ENCODE measurements around the gene BLVRB. TPM values are rescaled to one million over a fixed set of nuclear protein-coding genes. Genes with fewer than 3 reads are reported as not detected.
A peak's percentile ranks its signal among the peaks of the same experiment; 100 is the strongest.
"Not testable (repeated sequence)": the region's sequence is repeated elsewhere in the genome, so short reads cannot be mapped to it uniquely, and the experiment has no call there.

Gene BLVRB
- polyA plus RNA-seq, 3 donors from 2014 or later, result 30.8 to 52.5 (median 45.9) TPM

DNA sequence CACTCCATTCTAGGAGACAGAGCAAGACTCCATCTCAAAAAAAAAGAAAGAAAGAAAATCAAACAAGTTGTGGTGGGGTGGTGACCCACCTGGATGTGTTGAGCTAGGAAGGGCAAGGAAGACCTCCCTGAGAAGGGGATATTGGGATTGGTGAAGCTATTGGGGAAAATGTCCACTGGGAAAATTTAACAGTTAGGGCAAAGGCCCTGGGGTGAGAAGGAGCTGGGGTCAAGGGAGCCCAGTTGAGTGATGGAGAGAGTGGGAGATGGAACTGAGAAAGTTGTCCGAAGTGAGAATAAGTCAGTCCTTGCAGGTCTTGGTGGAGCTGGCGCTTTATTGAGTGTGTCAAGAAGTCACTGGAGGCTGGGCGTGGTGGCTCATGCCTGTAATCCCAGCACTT, 27.3 kb downstream of the BLVRB start:
- Mint-ChIP-seq H3K27me3 (ENCODE audit: low read depth in 3 of 3) (peaks cover 8 to 10% (median 8%) of the 10 kb centered on the region in 3 donors), H3K27ac (peak overlapping the region in 2 of 6 donors; percentile 18 to 65), H3K4me3 (no peak overlapping the region)

GRCh38 chr19:40433391-40434216, 31.9 kb downstream of the BLVRB start:
- Mint-ChIP-seq H3K9me3 (peaks cover 0 to 1% (median 0%) of the 10 kb centered on the region in 6 donors), H3K4me3 (peak overlapping the region; percentile 89 to 97 (median 92)), H3K4me1 (peaks cover 10 to 12% of the 10 kb centered on the region in 2 donors), H3K36me3 (peaks cover 0 to 3% (median 0%) of the 10 kb centered on the region in 3 donors), H3K27me3 (ENCODE audit: low read depth in 3 of 3) (peaks cover 3 to 5% (median 3%) of the 10 kb centered on the region in 3 donors), H3K27ac (peak overlapping the region; percentile 94 to 100 (median 96))
- DNase-seq, result peak; percentile 67 to 70 (median 69)

More for the DNA sequence above, 27.3 kb downstream of the BLVRB start:
- H3K9me3 Mint-ChIP-seq, result peaks cover 0 to 1% (median 0%) of the 10 kb centered on the region in 6 donors
- DNase-seq, result no peak
- H3K4me1 Mint-ChIP-seq, result peaks cover 19 to 22% of the 10 kb centered on the region in 2 donors
- H3K36me3 Mint-ChIP-seq, result peaks cover 0 to 7% (median 0%) of the 10 kb centered on the region in 3 donors

GRCh38 chr19:40432760-40433159, 32.8 kb downstream of the BLVRB start:
- H3K9me3 Mint-ChIP-seq; H3K36me3 Mint-ChIP-seq; DNase-seq; H3K27me3 Mint-ChIP-seq (ENCODE audit: low read depth in 3 of 3): not testable (repeated sequence)
- peak overlapping the region; percentile 89 to 97 (median 92) for H3K4me3 Mint-ChIP-seq
- peaks cover 10 to 12% of the 10 kb centered on the region in 2 donors for H3K4me1 Mint-ChIP-seq
- peak overlapping the region in 5 of 6 donors; percentile 71 to 100 (median 95) for H3K27ac Mint-ChIP-seq

DNA sequence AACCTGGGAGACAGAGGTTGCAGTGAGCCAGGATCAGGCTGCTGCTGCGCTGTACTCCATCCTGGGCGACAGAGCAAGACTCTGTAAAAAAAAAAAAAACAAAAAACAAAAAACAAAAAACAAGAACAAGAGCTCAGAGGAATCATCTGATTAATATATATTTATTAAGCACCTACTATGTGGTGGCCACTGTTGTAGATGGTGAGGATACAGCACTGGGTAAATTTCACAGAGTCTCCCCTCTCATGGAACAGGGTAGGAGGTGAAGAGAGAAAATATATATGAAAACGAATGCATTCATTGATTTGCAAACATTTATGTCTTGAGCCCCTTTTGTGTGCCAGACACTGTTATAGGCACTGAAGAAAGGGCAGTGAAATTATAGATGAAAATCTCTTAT, 33.8 kb downstream of the BLVRB start:
- Mint-ChIP-seq H3K4me1 (peaks cover 10 to 13% of the 10 kb centered on the region in 2 donors), H3K36me3 (peaks cover 0 to 3% (median 0%) of the 10 kb centered on the region in 3 donors), H3K4me3 (peak overlapping the region in 3 of 5 donors; percentile 40 to 68 (median 44)), H3K27ac (peak overlapping the region in 2 of 6 donors; percentile 3 to 74), H3K9me3 (peaks cover 0 to 1% (median 0%) of the 10 kb centered on the region in 6 donors), H3K27me3 (ENCODE audit: low read depth in 3 of 3) (peaks cover 1 to 5% (median 3%) of the 10 kb centered on the region in 3 donors)
- no peak for DNase-seq

DNA sequence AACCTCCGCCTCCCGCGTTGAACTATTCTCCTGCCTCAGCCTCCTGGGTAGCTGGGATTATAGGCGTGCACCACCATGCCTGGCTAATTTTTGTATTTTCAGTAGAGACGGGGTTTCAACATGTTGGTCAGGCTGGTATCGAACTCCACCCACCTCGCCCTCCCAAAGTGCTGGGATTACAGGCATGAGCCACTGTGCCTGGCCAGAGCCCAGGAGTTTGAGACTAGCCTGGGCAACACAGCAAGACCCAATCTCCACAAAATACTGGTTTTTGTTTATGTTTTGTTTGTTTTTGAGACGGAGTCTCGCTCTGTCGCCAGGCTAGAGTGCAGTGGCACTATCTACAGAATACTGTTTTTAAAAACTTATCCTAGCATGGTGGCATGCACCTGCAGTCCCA, 35.3 kb downstream of the BLVRB start:
- H3K4me1 Mint-ChIP-seq, result peaks cover 19% of the 10 kb centered on the region in 2 donors
- DNase-seq; H3K36me3 Mint-ChIP-seq; H3K9me3 Mint-ChIP-seq; H3K27ac Mint-ChIP-seq; H3K27me3 Mint-ChIP-seq (ENCODE audit: low read depth in 3 of 3); H3K4me3 Mint-ChIP-seq: not testable (repeated sequence)

- H3K36me3 Mint-ChIP-seq, H3K9me3 Mint-ChIP-seq, H3K27ac Mint-ChIP-seq, DNase-seq, H3K4me3 Mint-ChIP-seq: not testable (repeated sequence)
- Mint-ChIP-seq H3K4me1 (peaks cover 20 to 24% of the 10 kb centered on the region in 2 donors), H3K27me3 (ENCODE audit: low read depth in 3 of 3) (peaks cover 9 to 14% (median 13%) of the 10 kb centered on the region in 3 donors)
Measured at GRCh38 chr19:40428197-40428596, 37.3 kb downstream of the BLVRB start.

GRCh38 chr19:40425450-40426287, 39.9 kb downstream of the BLVRB start, which contains the start of gene SERTAD1:
Gene SERTAD1 (minus strand): TSS chr19:40425992. CDS start chr19:40423546, 2,446 bp downstream.
- Mint-ChIP-seq H3K27me3 (ENCODE audit: low read depth in 3 of 3) (peaks cover 9 to 21% (median 16%) of the 10 kb centered on the region in 3 donors), H3K4me3 (peak within 1 kb of the TSS; percentile 93 to 94 (median 94))

GRCh38 chr19:40424637-40425449, 40.7 kb downstream of the BLVRB start:
- H3K4me3 Mint-ChIP-seq, result peak overlapping the region; percentile 93 to 94 (median 94)
- no peaks in the 10 kb centered on the region for H3K9me3 Mint-ChIP-seq
- H3K27me3 Mint-ChIP-seq (ENCODE audit: low read depth in 3 of 3), result peaks cover 9 to 21% (median 19%) of the 10 kb centered on the region in 3 donors
- H3K36me3 Mint-ChIP-seq, result peaks cover 0 to 4% (median 0%) of the 10 kb centered on the region in 3 donors
- DNase-seq, result no peak
- H3K27ac Mint-ChIP-seq, result peak overlapping the region; percentile 95 to 99 (median 98)
- H3K4me1 Mint-ChIP-seq, result peaks cover 32 to 41% of the 10 kb centered on the region in 2 donors

More at GRCh38 chr19:40425450-40426287, 39.9 kb downstream of the BLVRB start, which contains the start of gene SERTAD1:
- H3K4me1 Mint-ChIP-seq, result peaks cover 29 to 36% of the 10 kb centered on the region in 2 donors
- peak within 1 kb of the TSS; percentile 95 to 99 (median 98) for H3K27ac Mint-ChIP-seq
- H3K9me3 Mint-ChIP-seq, result no peaks in the 10 kb centered on the region
- DNase-seq, result peak; percentile 100
- H3K36me3 Mint-ChIP-seq, result peaks cover 0 to 4% (median 0%) of the 10 kb centered on the region in 3 donors

- Mint-ChIP-seq H3K27ac (peak overlapping the region in 5 of 6 donors; percentile 51 to 98 (median 77)), H3K9me3 (no peaks in the 10 kb centered on the region), H3K36me3 (peaks cover 0 to 4% (median 0%) of the 10 kb centered on the region in 3 donors), H3K4me1 (peaks cover 40 to 50% of the 10 kb centered on the region in 2 donors), H3K27me3 (ENCODE audit: low read depth in 3 of 3) (peaks cover 9 to 21% (median 19%) of the 10 kb centered on the region in 3 donors), H3K4me3 (peak overlapping the region in 3 of 5 donors; percentile 8 to 94 (median 94))
- no peak for DNase-seq
Measured at GRCh38 chr19:40423938-40424337, 41.6 kb downstream of the BLVRB start.

- Mint-ChIP-seq H3K36me3 (peaks cover 0 to 4% (median 0%) of the 10 kb centered on the region in 3 donors), H3K4me3 (peak overlapping the region; percentile 48 to 86 (median 68)), H3K9me3 (no peaks in the 10 kb centered on the region), H3K27ac (peak overlapping the region in 4 of 6 donors; percentile 61 to 98 (median 90)), H3K27me3 (ENCODE audit: low read depth in 3 of 3) (peaks cover 9 to 23% (median 19%) of the 10 kb centered on the region in 3 donors), H3K4me1 (peaks cover 46 to 58% of the 10 kb centered on the region in 2 donors)
- DNase-seq, result no peak
Measured at GRCh38 chr19:40422748-40423566, 42.6 kb downstream of the BLVRB start.

DNA sequence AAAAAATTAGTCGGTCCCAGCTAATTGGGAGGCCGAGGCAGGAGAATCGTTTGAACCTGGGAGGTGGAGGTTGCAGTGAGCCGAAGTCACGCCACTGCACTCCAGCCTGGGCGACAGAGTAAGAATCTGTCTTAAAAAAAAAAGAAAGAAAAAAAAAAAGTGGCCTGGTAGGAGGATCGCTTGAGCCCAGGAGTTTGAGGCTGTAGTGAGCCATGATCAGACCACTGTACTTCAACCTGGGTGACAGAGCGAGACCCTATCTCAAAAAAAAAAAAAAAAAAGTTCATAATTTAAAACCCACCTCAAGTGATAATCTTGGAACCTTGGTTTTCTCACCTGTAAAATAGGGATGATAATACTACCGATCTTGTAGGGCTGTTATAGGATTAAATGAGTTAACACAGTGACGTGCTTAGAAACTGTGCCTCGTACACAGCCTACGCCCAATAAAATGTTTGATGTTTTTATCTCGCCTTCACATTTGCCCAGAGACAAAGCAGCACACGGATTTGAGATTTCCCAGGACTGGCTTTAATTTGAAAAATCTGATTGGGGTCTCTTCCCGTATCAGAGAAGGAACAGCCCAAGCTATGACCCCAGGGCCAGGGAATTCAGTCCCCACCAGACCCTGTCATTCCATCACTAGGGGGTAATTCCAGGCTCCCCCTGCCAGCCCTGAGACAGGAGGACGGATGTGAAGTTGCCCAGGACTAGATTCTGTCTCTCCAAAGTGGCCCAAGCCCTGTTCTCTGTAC, 43.4 kb downstream of the BLVRB start:
- Mint-ChIP-seq H3K27ac (peak overlapping the region; percentile 34 to 97 (median 76)), H3K9me3 (no peaks in the 10 kb centered on the region), H3K4me3 (peak overlapping the region; percentile 48 to 87 (median 83)), H3K36me3 (peaks cover 0 to 4% (median 0%) of the 10 kb centered on the region in 3 donors), H3K4me1 (peaks cover 52 to 66% of the 10 kb centered on the region in 2 donors), H3K27me3 (ENCODE audit: low read depth in 3 of 3) (peaks cover 9 to 23% (median 19%) of the 10 kb centered on the region in 3 donors)
- no peak for DNase-seq
